Activated CD4-positive, alpha-beta T cell treated with anti-CD3 and anti-CD28 coated beads, Interleukin-2, amount 10 ng/mL, durations not matched to agents 24 days and 14 days (primary cell): ENCODE measurements around the gene SAP25. TPM values are rescaled to one million over a fixed set of nuclear protein-coding genes. Genes with fewer than 3 reads are reported as not detected.
"Not testable (repeated sequence)": the region's sequence is repeated elsewhere in the genome, so short reads cannot be mapped to it uniquely, and the experiment has no call there.

Experiments used
- DNase-seq: peaks from one replicate; pipeline ENCODE4 v3.0.0; 2022
- H3K27ac Mint-ChIP-seq: one replicate; pipeline ENCODE4 v1.8.0; 2022; ENCODE audit warnings: mild to moderate bottlenecking, mixed read lengths
- H3K27me3 Mint-ChIP-seq: one replicate; pipeline ENCODE4 v1.8.0; 2022; ENCODE audit warnings: mixed read lengths
- H3K36me3 Mint-ChIP-seq: one replicate; pipeline ENCODE4 v1.8.0; 2022; ENCODE audit warnings: low read depth, mild to moderate bottlenecking, mixed read lengths
- H3K4me1 Mint-ChIP-seq: one replicate; pipeline ENCODE4 v1.8.0; 2021; ENCODE audit warnings: mixed read lengths
- H3K4me3 Mint-ChIP-seq: one replicate; pipeline ENCODE4 v1.8.0; 2022; ENCODE audit warnings: mild to moderate bottlenecking, moderate library complexity, mixed read lengths
- H3K9me3 Mint-ChIP-seq: one replicate; pipeline ENCODE4 v1.8.0; 2021; ENCODE audit warnings: mixed read lengths
- intact Hi-C: fragments of 100-400 bp; cut with micrococcal nuclease; formaldehyde crosslinking; loops from one replicate; pipeline ENCODE4 v1.15.1; 2023
- total RNA-seq: library from RNA; stranded (reverse); gene quantifications from 2 replicates; pipeline ENCODE4 v1.2.3, GENCODE V29; 2022

The SAP25 gene
- total RNA-seq, 1 donor from 2014 or later, result 11.3 TPM

- H3K27ac Mint-ChIP-seq, result peak within 1 kb of the TSS; percentile 99
- peaks cover 33% of the 10 kb centered on the region for H3K36me3 Mint-ChIP-seq
- DNase-seq, result peak; percentile 100
- intact Hi-C loops, result loop anchor here (1.0 to 2.0 kb wide), 4 partner anchors 11 to 110 kb away; partner anchors contain the start of genes FBXO24, LRCH4, MEPCE and TSC22D4
- H3K4me3 Mint-ChIP-seq, result peak within 1 kb of the TSS; percentile 99
- peaks cover 4% of the 10 kb centered on the region for H3K9me3 Mint-ChIP-seq
- no peaks in the 10 kb centered on the region for H3K27me3 Mint-ChIP-seq
- peaks cover 46% of the 10 kb centered on the region for H3K4me1 Mint-ChIP-seq
Observed at GRCh38 chr7:100538654-100539435, 34.9 kb downstream of the SAP25 start, which contains the start of gene AGFG2. Gene AGFG2, plus strand, starts transcription at chr7:100539203. Its CDS starts 144 bp downstream, at chr7:100539347.

- intact Hi-C loops, result loop anchor here (2.0 kb wide), 1 partner anchor 110 kb away; the partner anchor contains the start of genes MEPCE and ZCWPW1
- DNase-seq, result no peak
- Mint-ChIP-seq H3K36me3 (peaks cover 28% of the 10 kb centered on the region), H3K27ac (peak overlapping the region; percentile 99), H3K4me1 (peaks cover 40% of the 10 kb centered on the region), H3K9me3 (peaks cover 4% of the 10 kb centered on the region), H3K4me3 (peak overlapping the region; percentile 99), H3K27me3 (no peaks in the 10 kb centered on the region)
Observed at GRCh38 chr7:100538348-100538653, 35.4 kb downstream of the SAP25 start.

- H3K9me3 Mint-ChIP-seq, H3K27ac Mint-ChIP-seq, intact Hi-C loops, H3K4me3 Mint-ChIP-seq, H3K27me3 Mint-ChIP-seq, DNase-seq: not testable (repeated sequence)
- Mint-ChIP-seq H3K36me3 (peaks cover 18% of the 10 kb centered on the region), H3K4me1 (peaks cover 25% of the 10 kb centered on the region)
Observed at GRCh38 chr7:100536695-100537094, 37.0 kb downstream of the SAP25 start.

GRCh38 chr7:100535982-100536381, 37.7 kb downstream of the SAP25 start:
- H3K27ac Mint-ChIP-seq, H3K9me3 Mint-ChIP-seq, H3K4me3 Mint-ChIP-seq, H3K27me3 Mint-ChIP-seq, intact Hi-C loops, DNase-seq: not testable (repeated sequence)
- H3K4me1 Mint-ChIP-seq, result peaks cover 18% of the 10 kb centered on the region
- peaks cover 11% of the 10 kb centered on the region for H3K36me3 Mint-ChIP-seq

- intact Hi-C loops, result no loop called here
- no peak overlapping the region for H3K4me3 Mint-ChIP-seq
- no peaks in the 10 kb centered on the region for H3K27me3 Mint-ChIP-seq
Observed at GRCh38 chr7:100532165-100533022, 41.3 kb downstream of the SAP25 start.

GRCh38 chr7:100528108-100528866, 45.4 kb downstream of the SAP25 start:
- H3K9me3 Mint-ChIP-seq, H3K4me3 Mint-ChIP-seq, H3K4me1 Mint-ChIP-seq, H3K27ac Mint-ChIP-seq, intact Hi-C loops, H3K36me3 Mint-ChIP-seq, H3K27me3 Mint-ChIP-seq, DNase-seq: not testable (repeated sequence)

More at GRCh38 chr7:100532165-100533022, 41.3 kb downstream of the SAP25 start:
- Mint-ChIP-seq H3K9me3 (no peaks in the 10 kb centered on the region), H3K36me3 (no peaks in the 10 kb centered on the region), H3K4me1 (peaks cover 2% of the 10 kb centered on the region), H3K27ac (no peak overlapping the region)
- DNase-seq, result no peak

GRCh38 chr7:100523192-100523591, 50.5 kb downstream of the SAP25 start:
- H3K4me3 Mint-ChIP-seq, H3K9me3 Mint-ChIP-seq, intact Hi-C loops, H3K27me3 Mint-ChIP-seq, DNase-seq, H3K4me1 Mint-ChIP-seq, H3K27ac Mint-ChIP-seq, H3K36me3 Mint-ChIP-seq: not testable (repeated sequence)

Other genes starting within 250 kb of the SAP25 start
- 74.6 and 78.3 TPM in 2 replicates for gene PILRB, start 215.8 kb downstream of the SAP25 start, total RNA-seq
- 9.8 and 11.6 TPM in 2 replicates for gene PILRA, start 200.4 kb downstream of the SAP25 start, total RNA-seq
- gene ZCWPW1, start 145.2 kb downstream of the SAP25 start, total RNA-seq, result 1.7 and 2.6 TPM in 2 replicates
- gene MEPCE, start 144.1 kb downstream of the SAP25 start, total RNA-seq, result 55.8 and 57.2 TPM in 2 replicates
- gene PPP1R35, start 137.4 kb downstream of the SAP25 start, total RNA-seq, result 52.8 and 59.9 TPM in 2 replicates
- 2.7 and 2.9 TPM in 2 replicates for gene SPACDR, start 109.6 kb downstream of the SAP25 start, total RNA-seq
- gene TSC22D4, start 94.7 kb downstream of the SAP25 start, total RNA-seq, result 113 and 121 TPM in 2 replicates
- gene NYAP1, start 90.0 kb downstream of the SAP25 start, total RNA-seq, result 0.17 and 0.49 TPM in 2 replicates
- gene AGFG2, start 34.7 kb downstream of the SAP25 start, total RNA-seq, result 112 and 114 TPM in 2 replicates
- 86.0 and 89.2 TPM in 2 replicates for gene LRCH4, start 12.2 kb upstream of the SAP25 start, total RNA-seq
- 0.38 and 0.42 TPM in 2 replicates for gene FBXO24, start 12.4 kb upstream of the SAP25 start, total RNA-seq
- 4.8 and 5.0 TPM in 2 replicates for gene PCOLCE, start 28.5 kb upstream of the SAP25 start, total RNA-seq
- gene MOSPD3, start 38.6 kb upstream of the SAP25 start, total RNA-seq, result 11.3 and 12.1 TPM in 2 replicates
- 20.7 and 21.2 TPM in 2 replicates for gene TFR2, start 67.7 kb upstream of the SAP25 start, total RNA-seq
- gene ACTL6B, start 82.5 kb upstream of the SAP25 start, total RNA-seq, result not detected in 2 replicates
- 205 and 211 TPM in 2 replicates for gene GNB2, start 99.8 kb upstream of the SAP25 start, total RNA-seq
- gene GIGYF1, start 120.3 kb upstream of the SAP25 start, total RNA-seq, result 48.8 and 52.2 TPM in 2 replicates
- 77.3 and 77.7 TPM in 2 replicates for gene POP7, start 132.2 kb upstream of the SAP25 start, total RNA-seq
- 0.40 TPM in 1 of 2 replicates, not detected in the other for gene EPO, start 146.6 kb upstream of the SAP25 start, total RNA-seq
- not detected in 2 replicates for gene ZAN, start 159.7 kb upstream of the SAP25 start, total RNA-seq